ENCODE data around the gene PRKCB.

GRCh38 chr16:24009098-24009497 lies 173.3 kb downstream of the PRKCB start:
- TF ChIP-seq CTCF (IDR thresholded peaks at IDR 0.05; ENCODE audit: poor library complexity, severe bottlenecking): no peak
- TF ChIP-seq EZH2 (IDR thresholded peaks at IDR 0.05; ENCODE audit: borderline replicate concordance, insufficient read depth, low read length, poor library complexity, severe bottlenecking): no peak

Measured in neural cell (in vitro differentiated cells).